ENCODE data around the gene FER.

GRCh38 chr5:108876451-108876850, 128.8 kb downstream of the FER start:
- no peak for TF ChIP-seq EP300 (IDR thresholded peaks at IDR 0.05; ENCODE audit: borderline replicate concordance in 1 of 2, control insufficient read depth in 1 of 2, low read depth in 2 of 2, low read length in 2 of 2)
- TF ChIP-seq NFYA (IDR thresholded peaks at IDR 0.05; ENCODE audit: borderline replicate concordance, low read depth, low read length), result no peak
- TF ChIP-seq DPF2 (IDR thresholded peaks at IDR 0.05), result no peak
- no peak for TF ChIP-seq CTCF (IDR thresholded peaks at IDR 0.05 in 2 of 3, conservative IDR thresholded peaks at IDR 0.05 in 1 of 3; ENCODE audit: control insufficient read depth in 2 of 3, extremely low read depth in 1 of 3, insufficient read depth in 1 of 3, low read depth in 3 of 3, low read length in 3 of 3)
- TF ChIP-seq ZBTB11 (CRISPR knock-in tag; IDR thresholded peaks at IDR 0.05), result no peak
- no peak for TF ChIP-seq YBX1 (IDR thresholded peaks at IDR 0.05)
- TF ChIP-seq SMAD5 (IDR thresholded peaks at IDR 0.05; ENCODE audit: low read depth), result no peak
- no peak for TF ChIP-seq MEF2A (IDR thresholded peaks at IDR 0.05; ENCODE audit: insufficient read depth, low read depth, low read length)
- no peak for TF ChIP-seq SPI1 (IDR thresholded peaks at IDR 0.05; ENCODE audit: borderline replicate concordance, insufficient read depth, low read depth, low read length)
